Measurements from ENCODE around the gene OCRL.
A peak's percentile ranks its signal among the peaks of the same experiment; 100 is the strongest.

Gene OCRL

GRCh38 chrX:129540068-129540653, at the start of gene OCRL:
TSS of gene OCRL (plus strand) at chrX:129540259. CDS start at chrX:129540440, 181 bp downstream.
- DNase-seq, result peak; percentile 74 to 82 (median 77)

GRCh38 chrX:129490330-129490729, 49.7 kb upstream of the OCRL start:
- no peak for DNase-seq

GRCh38 chrX:129493643-129494042, 46.4 kb upstream of the OCRL start:
- DNase-seq, result no peak

- no peak for DNase-seq
These were observed 45.2 kb upstream of the OCRL start for GRCh38 chrX:129494887-129495286.

GRCh38 chrX:129495900-129496299, 44.2 kb upstream of the OCRL start:
- no peak for DNase-seq

GRCh38 chrX:129496625-129497024, 43.4 kb upstream of the OCRL start:
- DNase-seq, result no peak

- DNase-seq, result no peak
These were observed 42.8 kb upstream of the OCRL start for GRCh38 chrX:129497146-129497843.

GRCh38 chrX:129510331-129510730, 29.7 kb upstream of the OCRL start:
- no peak for DNase-seq

- no peak for DNase-seq
These were observed 28.4 kb upstream of the OCRL start for GRCh38 chrX:129511689-129512088.

- no peak for DNase-seq
These were observed 27.6 kb upstream of the OCRL start for GRCh38 chrX:129512409-129512808.

- DNase-seq, result no peak
These were observed 23.7 kb upstream of the OCRL start for GRCh38 chrX:129516402-129516801.

- no peak for DNase-seq
These were observed 19.9 kb upstream of the OCRL start for GRCh38 chrX:129520151-129520550.

- DNase-seq, result peak; percentile 20 to 77 (median 64)
These were observed 17.6 kb upstream of the OCRL start for GRCh38 chrX:129522184-129523078.

GRCh38 chrX:129523079-129523911, 16.8 kb upstream of the OCRL start, which contains the start of gene SMARCA1:
TSS of gene SMARCA1 (minus strand) at chrX:129523490. CDS start at chrX:129523370, 120 bp downstream.
- DNase-seq, result peak in 1 of 3 experiments; percentile 51

GRCh38 chrX:129524250-129524850, 15.7 kb upstream of the OCRL start:
- DNase-seq, result no peak

- no peak for DNase-seq
These were observed 14.9 kb upstream of the OCRL start for GRCh38 chrX:129525162-129525561.

- no peak for DNase-seq
These were observed 14.2 kb upstream of the OCRL start for GRCh38 chrX:129525896-129526295.

GRCh38 chrX:129529685-129530281, 10.3 kb upstream of the OCRL start:
- peak in 1 of 3 experiments; percentile 12 for DNase-seq

GRCh38 chrX:129530410-129530809, 9.6 kb upstream of the OCRL start:
- DNase-seq, result no peak

- DNase-seq, result no peak
These were observed 8.9 kb upstream of the OCRL start for GRCh38 chrX:129531132-129531531.

GRCh38 chrX:129534816-129535578, 5.1 kb upstream of the OCRL start:
- DNase-seq, result no peak
